ENCODE data around the gene MLLT3.

- TF ChIP-seq CTCF (IDR thresholded peaks at IDR 0.05), result no peak
- no peak for TF ChIP-seq POLR2A (IDR thresholded peaks at IDR 0.05)
Measured at GRCh38 chr9:20390400-20390799, 231.9 kb downstream of the MLLT3 start.
